ENCODE measurements around the gene CES2. TPM values are rescaled to one million over a fixed set of nuclear protein-coding genes. Genes with fewer than 3 reads are reported as not detected.

CES2 gene
- total and polyA plus RNA-seq, 9 of the 15 experiments (the other 6 are each of a cell fraction or from before 2014, with no cell fraction given), result 2.2 to 37.9 (median 24.4) TPM

DNA sequence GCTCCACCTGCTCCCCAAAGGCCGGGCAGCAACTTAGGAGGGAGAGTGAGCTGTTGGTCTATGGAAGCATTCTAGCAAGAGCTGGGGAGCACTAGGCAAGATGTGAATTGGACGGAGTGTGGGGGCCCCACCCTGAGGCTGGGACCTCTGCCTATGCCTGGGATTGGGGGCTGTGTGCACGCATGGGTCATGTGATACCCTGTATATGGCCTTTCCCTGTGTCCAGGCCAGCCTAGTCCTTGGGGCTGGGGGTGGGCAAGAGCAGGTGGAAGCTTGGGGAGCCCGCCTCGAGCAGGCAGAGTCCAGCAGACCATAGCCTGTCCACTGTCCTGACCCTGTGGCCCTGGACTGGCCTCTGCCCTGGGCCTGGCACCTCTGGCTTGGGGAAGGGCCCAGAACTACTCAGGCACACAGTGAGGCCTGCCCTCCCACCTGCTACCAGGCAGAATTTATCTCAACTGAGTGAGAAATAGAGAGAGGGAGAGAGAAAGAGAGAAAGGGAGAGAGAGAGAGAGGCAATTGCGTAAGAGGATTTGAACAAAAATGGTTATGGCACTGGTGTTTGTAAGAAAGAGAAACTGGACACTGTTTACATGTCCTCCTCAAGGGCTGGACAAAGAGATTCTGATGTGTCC lies 35.9 kb upstream of the CES2 start (continued):
- TF ChIP-seq, protein P1, sequence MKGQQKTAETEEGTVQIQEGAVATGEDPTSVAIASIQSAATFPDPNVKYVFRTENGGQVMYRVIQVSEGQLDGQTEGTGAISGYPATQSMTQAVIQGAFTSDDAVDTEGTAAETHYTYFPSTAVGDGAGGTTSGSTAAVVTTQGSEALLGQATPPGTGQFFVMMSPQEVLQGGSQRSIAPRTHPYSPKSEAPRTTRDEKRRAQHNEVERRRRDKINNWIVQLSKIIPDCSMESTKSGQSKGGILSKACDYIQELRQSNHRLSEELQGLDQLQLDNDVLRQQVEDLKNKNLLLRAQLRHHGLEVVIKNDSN (CRISPR knock-in tag; IDR thresholded peaks at IDR 0.05), result peak; percentile 64
- no peak for TF ChIP-seq ZNF699 (CRISPR knock-in tag; IDR thresholded peaks at IDR 0.05; ENCODE audit: insufficient replicate concordance)
- peak; percentile 71; the same call in 1 of the 2 replicates for TF ChIP-seq ZBTB17 (CRISPR knock-in tag; IDR thresholded peaks at IDR 0.05)
- TF ChIP-seq NFATC3 (IDR thresholded peaks at IDR 0.05), result no peak
- no peak for TF ChIP-seq ZNF311 (CRISPR knock-in tag; IDR thresholded peaks at IDR 0.05)
- TF ChIP-seq ZNF644 (tag; IDR thresholded peaks at IDR 0.05; ENCODE audit: low read depth), result peak; percentile 77; the same call in 1 of the 2 replicates
- 0 out of 4 replicates have a peak, but pooled peaks of 1 of the 2 experiments have one; percentile 22 for TF ChIP-seq ZNF639 (CRISPR knock-in tag; conservative IDR thresholded peaks at IDR 0.05 in 1 of 2, IDR thresholded peaks at IDR 0.05 in 1 of 2)
- peak; percentile 60; the same call in 1 of the 2 replicates for TF ChIP-seq ARID4B (CRISPR knock-in tag; IDR thresholded peaks at IDR 0.05)
